ENCODE results near the gene HPRT1.

Gene HPRT1

DNA sequence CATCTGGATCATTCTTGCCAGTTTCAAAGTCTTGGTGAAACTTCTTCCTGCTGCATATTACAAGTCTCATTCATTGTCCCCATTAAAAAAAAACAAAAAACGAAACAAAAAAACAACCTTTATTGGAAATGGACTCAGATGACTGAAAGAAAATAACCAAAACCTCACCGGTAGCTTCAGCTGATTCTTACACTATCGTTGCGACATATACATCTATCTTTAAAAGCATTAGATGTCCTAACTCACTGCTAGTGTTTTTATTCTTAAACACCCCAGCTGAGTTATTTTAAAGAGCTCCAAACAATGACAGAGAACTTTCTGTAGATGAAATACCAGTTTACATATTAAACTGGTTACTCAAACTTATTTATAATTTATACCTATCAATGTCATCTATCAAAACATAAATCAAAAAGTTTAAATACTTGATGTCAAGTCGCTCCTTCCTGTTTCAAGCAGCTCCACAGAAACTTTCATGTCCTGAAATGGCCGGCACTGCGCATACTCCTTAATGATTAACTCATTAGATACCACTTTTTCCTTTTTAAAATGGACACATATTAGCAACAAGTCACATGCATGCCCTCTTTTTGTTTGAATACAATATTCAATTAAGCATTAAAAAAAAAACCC, 87.2 kb downstream of the HPRT1 start:
- no peaks in the 10 kb centered on the region for H4K20me1 ChIP-seq (ENCODE audit: insufficient read depth, low read length)
- no peak overlapping the region for H3K4me3 ChIP-seq (ENCODE audit: low read length)
- no peaks in the 10 kb centered on the region for H3K36me3 ChIP-seq (replicated peaks; ENCODE audit: insufficient read depth, low read length)
- no peaks in the 10 kb centered on the region for H3K79me2 ChIP-seq (ENCODE audit: low read length)
- no peak overlapping the region for H3K9ac ChIP-seq (ENCODE audit: low read length)
- no peaks in the 10 kb centered on the region for H3K9me3 ChIP-seq (replicated peaks; ENCODE audit: insufficient read depth, low read length)
- TF ChIP-seq EZH2phosphoT487 (IDR thresholded peaks at IDR 0.05; ENCODE audit: low read length) (no peak), EZH2 (optimal IDR thresholded peaks at IDR 0.05; ENCODE audit: low read depth, low read length) (no peak)
- TF ChIP-seq, protein P1, sequence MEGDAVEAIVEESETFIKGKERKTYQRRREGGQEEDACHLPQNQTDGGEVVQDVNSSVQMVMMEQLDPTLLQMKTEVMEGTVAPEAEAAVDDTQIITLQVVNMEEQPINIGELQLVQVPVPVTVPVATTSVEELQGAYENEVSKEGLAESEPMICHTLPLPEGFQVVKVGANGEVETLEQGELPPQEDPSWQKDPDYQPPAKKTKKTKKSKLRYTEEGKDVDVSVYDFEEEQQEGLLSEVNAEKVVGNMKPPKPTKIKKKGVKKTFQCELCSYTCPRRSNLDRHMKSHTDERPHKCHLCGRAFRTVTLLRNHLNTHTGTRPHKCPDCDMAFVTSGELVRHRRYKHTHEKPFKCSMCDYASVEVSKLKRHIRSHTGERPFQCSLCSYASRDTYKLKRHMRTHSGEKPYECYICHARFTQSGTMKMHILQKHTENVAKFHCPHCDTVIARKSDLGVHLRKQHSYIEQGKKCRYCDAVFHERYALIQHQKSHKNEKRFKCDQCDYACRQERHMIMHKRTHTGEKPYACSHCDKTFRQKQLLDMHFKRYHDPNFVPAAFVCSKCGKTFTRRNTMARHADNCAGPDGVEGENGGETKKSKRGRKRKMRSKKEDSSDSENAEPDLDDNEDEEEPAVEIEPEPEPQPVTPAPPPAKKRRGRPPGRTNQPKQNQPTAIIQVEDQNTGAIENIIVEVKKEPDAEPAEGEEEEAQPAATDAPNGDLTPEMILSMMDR (IDR thresholded peaks at IDR 0.05; ENCODE audit: low read length), result no peak
- no peak overlapping the region for H3K4me2 ChIP-seq (ENCODE audit: low read depth, low read length)
- H3K9me2 ChIP-seq (replicated peaks; ENCODE audit: insufficient read depth, low read length), result no peaks in the 10 kb centered on the region
- H2AFZ ChIP-seq (ENCODE audit: low read length), result no peak overlapping the region
- peaks cover 6% of the 10 kb centered on the region; the same call in 1 of the 2 replicates for H3F3A ChIP-seq (ENCODE audit: insufficient read depth, low read length)
- H3K4me1 ChIP-seq (ENCODE audit: low read length), result 0 out of 2 replicates have a peak, but pooled peaks cover 3% of the 10 kb centered on the region
- no peaks in the 10 kb centered on the region for H3K27me3 ChIP-seq (replicated peaks; ENCODE audit: insufficient read depth, low read length)
- no peak overlapping the region for H3K27ac ChIP-seq (ENCODE audit: low read length)
- DNase-seq, result no peak

DNA sequence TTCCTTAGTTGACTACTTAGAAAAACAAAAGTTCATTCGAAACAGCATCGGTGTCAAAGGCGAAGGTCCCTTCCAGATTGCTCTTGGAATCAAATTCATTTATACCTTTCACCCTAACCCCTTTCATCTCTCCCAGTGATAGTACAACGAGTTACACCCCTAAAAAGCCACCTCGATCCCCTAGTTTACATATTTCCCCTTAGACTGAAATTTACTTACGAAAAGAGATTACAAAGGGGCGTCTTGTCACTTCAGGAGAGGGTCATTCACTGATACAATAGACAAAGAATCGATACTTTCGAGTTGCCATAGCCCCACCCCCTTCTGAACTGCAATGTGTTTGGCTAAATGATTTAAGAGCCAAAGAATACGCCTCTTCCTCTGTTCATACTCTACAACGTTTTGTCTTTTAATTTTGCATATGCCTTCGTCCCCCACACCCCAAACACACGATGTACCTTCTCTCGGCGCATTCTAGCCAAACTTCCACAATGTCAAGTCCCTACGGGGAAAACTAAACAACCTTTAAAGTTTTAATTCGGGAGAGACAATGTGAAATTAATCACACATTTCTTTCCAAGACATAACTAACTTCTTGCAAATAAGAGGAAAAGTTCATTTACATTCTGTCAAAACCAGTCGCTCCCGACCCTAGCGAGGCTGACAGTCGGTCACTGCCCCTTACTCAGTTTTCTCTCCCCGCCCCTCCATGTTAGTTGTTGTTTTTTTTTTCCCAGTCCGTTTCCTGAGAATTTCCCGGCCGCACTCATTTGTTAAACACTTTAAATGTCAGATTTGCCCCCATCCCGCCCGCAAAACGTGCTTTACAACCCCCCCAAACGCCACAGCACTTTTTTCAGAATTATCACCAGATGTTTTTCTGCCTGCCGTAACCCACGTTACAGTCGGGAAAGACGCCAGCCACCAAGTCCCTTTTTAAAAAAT, 88.6 kb downstream of the HPRT1 start:
- H2AFZ ChIP-seq (ENCODE audit: low read length), result peak overlapping the region; percentile 82
- H3K4me2 ChIP-seq (ENCODE audit: low read depth, low read length), result peak overlapping the region; percentile 72
- H3K9ac ChIP-seq (ENCODE audit: low read length), result peak overlapping the region; percentile 67
- H3K9me3 ChIP-seq (replicated peaks; ENCODE audit: insufficient read depth, low read length), result no peaks in the 10 kb centered on the region
- no peaks in the 10 kb centered on the region for H3K4me1 ChIP-seq (ENCODE audit: low read length)
- H3K4me3 ChIP-seq (ENCODE audit: low read length), result peak overlapping the region; percentile 71
- DNase-seq, result peak; percentile 26
- no peak for TF ChIP-seq EZH2 (optimal IDR thresholded peaks at IDR 0.05; ENCODE audit: low read depth, low read length)
- H3K27me3 ChIP-seq (replicated peaks; ENCODE audit: insufficient read depth, low read length), result no peaks in the 10 kb centered on the region
- H3K9me2 ChIP-seq (replicated peaks; ENCODE audit: insufficient read depth, low read length), result no peaks in the 10 kb centered on the region
- H3K79me2 ChIP-seq (ENCODE audit: low read length), result no peaks in the 10 kb centered on the region
- peak overlapping the region; percentile 76; the same call in 1 of the 2 replicates for H3K27ac ChIP-seq (ENCODE audit: low read length)
- no peaks in the 10 kb centered on the region for H3K36me3 ChIP-seq (replicated peaks; ENCODE audit: insufficient read depth, low read length)
- H4K20me1 ChIP-seq (ENCODE audit: insufficient read depth, low read length), result no peaks in the 10 kb centered on the region
- H3F3A ChIP-seq (ENCODE audit: insufficient read depth, low read length), result peaks cover 6% of the 10 kb centered on the region; the same call in 1 of the 2 replicates
